A673 (cell line): ENCODE measurements around the gene NDUFS3. TPM values are rescaled to one million over a fixed set of nuclear protein-coding genes. Genes with fewer than 3 reads are reported as not detected.
A peak's percentile ranks its signal among the peaks of the same experiment; 100 is the strongest.

Experiments used
- BruUV-seq: library from RNA; stranded (reverse); fragments of 400-500 nt; replicated peaks from 2 replicates; lab custom pipeline; 2021; lab: Mats Ljungman, UMichigan
- CTCF ChIA-PET: fragments of 300-600 bp; sonication (Branson Sonifier 250); formaldehyde crosslinking; loops from one replicate; lab custom pipeline; 2022; ENCODE audit warnings: antibody characterized with exemption; lab: Charles Lee
- POLR2A ChIA-PET: fragments of 300-600 bp; sonication (Branson Sonifier 250); formaldehyde crosslinking; loops from one replicate; lab custom pipeline; 2022; ENCODE audit warnings: antibody characterized with exemption; ENCODE audit not compliant: low non-redundant PET; lab: Charles Lee
- DNase-seq: peaks from one replicate; pipeline ENCODE4 v3.0.0-alpha.2; 2015; ENCODE audit warnings: low spot score
- H3K27ac ChIP-seq: fragments of 200-600 bp; sonication (generic); 2 replicates; pipeline ENCODE4 v1.5.1; 2016; ENCODE audit warnings: mixed run types, low read depth, mild to moderate bottlenecking, mixed read lengths, antibody characterized with exemption, low read length; ENCODE audit not compliant: poor library complexity, severe bottlenecking
- H3K27me3 ChIP-seq: fragments of 200-600 bp; sonication (generic); replicated peaks from 2 replicates; pipeline ENCODE4 v1.6.1; 2017; ENCODE audit warnings: mixed run types, low read depth, mild to moderate bottlenecking, mixed read lengths, antibody characterized with exemption, low read length; ENCODE audit not compliant: insufficient read depth, poor library complexity
- H3K36me3 ChIP-seq: fragments of 200-600 bp; sonication (generic); 2 replicates; pipeline ENCODE4 v1.6.1; 2016; ENCODE audit warnings: mixed run types, mild to moderate bottlenecking, mixed read lengths, antibody characterized with exemption, low read length; ENCODE audit not compliant: insufficient read depth, poor library complexity, severe bottlenecking
- H3K4me1 ChIP-seq: fragments of 200-600 bp; sonication (generic); 2 replicates; pipeline ENCODE4 v1.6.1; 2017; ENCODE audit warnings: mixed run types, mild to moderate bottlenecking, mixed read lengths, antibody characterized with exemption, low read length; ENCODE audit not compliant: insufficient read depth, poor library complexity, severe bottlenecking
- H3K4me3 ChIP-seq: fragments of 200-600 bp; sonication (generic); 2 replicates; pipeline ENCODE4 v1.5.1; 2016; ENCODE audit warnings: low read depth, mixed run types, mild to moderate bottlenecking, mixed read lengths, low read length; ENCODE audit not compliant: poor library complexity, severe bottlenecking
- H3K9me3 ChIP-seq: fragments of 200-600 bp; sonication (generic); 2 replicates; pipeline ENCODE4 v1.6.1; 2016; ENCODE audit warnings: mixed run types, low read depth, mild to moderate bottlenecking, mixed read lengths, antibody characterized with exemption, low read length; ENCODE audit not compliant: poor library complexity, severe bottlenecking
- EZH2 ChIP-seq: fragments of 200-600 bp; sonication (generic); IDR thresholded peaks from 2 replicates; pipeline ENCODE4 v1.6.1; 2017; ENCODE audit warnings: borderline replicate concordance, low read depth, mild to moderate bottlenecking, mixed read lengths, antibody characterized with exemption, low read length; ENCODE audit not compliant: poor library complexity, severe bottlenecking
- intact Hi-C: fragments of 100-400 bp; cut with micrococcal nuclease; formaldehyde crosslinking; loops from one replicate; pipeline ENCODE4 v1.10.0; 2022; ENCODE audit not compliant: unreplicated experiment
- total RNA-seq: library from RNA; stranded (reverse); gene quantifications from 2 replicates; pipeline ENCODE4 v1.2.3, GENCODE V29; 2021
- TF ChIP-seq, protein P1 (sequence below): fragments of 300-800, 200-600 bp; sonication (generic); conservative IDR thresholded peaks from 2 replicates; pipeline ENCODE4 v1.5.1; 2017; ENCODE audit warnings: low read depth, mild to moderate bottlenecking, antibody characterized with exemption, low read length, moderate library complexity, mixed read lengths

The NDUFS3 gene
- total RNA-seq, 1 experiment from 2014 or later, result 444 TPM

DNA sequence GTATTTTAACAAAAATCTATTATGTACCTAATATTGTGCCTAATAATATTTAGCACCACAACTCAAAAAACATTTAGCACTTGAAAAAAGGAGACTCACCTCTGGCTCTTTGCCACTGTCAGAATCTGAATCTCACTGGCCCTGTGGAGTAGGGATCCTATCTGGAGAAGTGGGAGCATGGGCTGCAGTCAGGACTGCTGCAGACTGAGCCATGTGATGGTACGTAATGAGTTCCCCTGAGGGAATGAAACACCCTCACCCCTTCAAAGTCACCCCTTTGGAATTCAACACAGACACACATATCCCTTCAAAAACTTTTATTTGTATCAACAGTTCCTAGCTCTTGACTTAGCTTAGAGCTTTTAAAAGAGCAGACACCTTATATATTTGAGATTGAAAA is 7.0 kb upstream of the NDUFS3 start:
- DNase-seq, result no peak
- no peaks in the 10 kb centered on the region for H3K27me3 ChIP-seq
- no peaks in the 10 kb centered on the region for H3K9me3 ChIP-seq
- no peaks in the 10 kb centered on the region for H3K4me1 ChIP-seq
- BruUV-seq, result no TSS peak
- ChIA-PET POLR2A (no interaction called here), CTCF (no interaction called here)
- TF ChIP-seq EZH2, result no peak
- TF ChIP-seq, protein P1, sequence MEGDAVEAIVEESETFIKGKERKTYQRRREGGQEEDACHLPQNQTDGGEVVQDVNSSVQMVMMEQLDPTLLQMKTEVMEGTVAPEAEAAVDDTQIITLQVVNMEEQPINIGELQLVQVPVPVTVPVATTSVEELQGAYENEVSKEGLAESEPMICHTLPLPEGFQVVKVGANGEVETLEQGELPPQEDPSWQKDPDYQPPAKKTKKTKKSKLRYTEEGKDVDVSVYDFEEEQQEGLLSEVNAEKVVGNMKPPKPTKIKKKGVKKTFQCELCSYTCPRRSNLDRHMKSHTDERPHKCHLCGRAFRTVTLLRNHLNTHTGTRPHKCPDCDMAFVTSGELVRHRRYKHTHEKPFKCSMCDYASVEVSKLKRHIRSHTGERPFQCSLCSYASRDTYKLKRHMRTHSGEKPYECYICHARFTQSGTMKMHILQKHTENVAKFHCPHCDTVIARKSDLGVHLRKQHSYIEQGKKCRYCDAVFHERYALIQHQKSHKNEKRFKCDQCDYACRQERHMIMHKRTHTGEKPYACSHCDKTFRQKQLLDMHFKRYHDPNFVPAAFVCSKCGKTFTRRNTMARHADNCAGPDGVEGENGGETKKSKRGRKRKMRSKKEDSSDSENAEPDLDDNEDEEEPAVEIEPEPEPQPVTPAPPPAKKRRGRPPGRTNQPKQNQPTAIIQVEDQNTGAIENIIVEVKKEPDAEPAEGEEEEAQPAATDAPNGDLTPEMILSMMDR, result no peak
- peaks cover 53% of the 10 kb centered on the region for H3K36me3 ChIP-seq
- no peak overlapping the region for H3K27ac ChIP-seq
- intact Hi-C loops, result no loop called here
- no peak overlapping the region for H3K4me3 ChIP-seq

DNA sequence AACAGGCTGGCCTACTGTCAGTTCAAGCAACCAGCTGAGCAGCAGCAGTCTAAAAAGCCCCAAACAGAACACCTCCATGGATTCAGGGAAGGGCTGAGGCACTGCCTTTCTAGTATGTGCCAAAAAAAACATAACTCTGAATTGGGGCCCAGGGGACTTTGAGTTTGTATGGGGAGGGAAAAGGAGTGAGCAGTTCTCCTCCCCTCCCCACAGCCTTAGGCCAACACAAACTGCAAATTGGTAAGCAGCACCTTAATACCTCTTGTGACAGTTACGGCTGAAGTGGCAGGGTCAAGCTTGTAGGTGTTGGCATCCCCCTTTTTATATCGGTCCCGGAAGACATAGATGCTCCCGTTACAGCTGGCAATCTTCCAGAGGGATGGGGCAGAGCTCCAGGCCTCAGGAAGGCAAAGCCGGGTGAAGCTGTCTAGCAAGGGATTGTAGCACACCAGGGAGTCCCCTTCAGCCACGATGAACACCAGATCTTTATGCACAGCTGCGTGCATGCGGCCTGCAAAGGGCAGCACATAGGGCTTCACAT is 6.1 kb upstream of the NDUFS3 start:
- H3K27ac ChIP-seq, result no peak overlapping the region
- ChIA-PET POLR2A (no interaction called here), CTCF (interaction anchor here (0.6 kb wide), 1 partner anchor 289 kb away, joined by 3 read pairs; no protein-coding TSS in a partner anchor)
- no peak overlapping the region for H3K4me3 ChIP-seq
- H3K9me3 ChIP-seq, result no peaks in the 10 kb centered on the region
- DNase-seq, result peak; percentile 57
- TF ChIP-seq, protein P1, result no peak
- no peak for TF ChIP-seq EZH2
- no peaks in the 10 kb centered on the region for H3K27me3 ChIP-seq
- H3K4me1 ChIP-seq, result peaks cover 8% of the 10 kb centered on the region
- no TSS peak for BruUV-seq
- intact Hi-C loops, result no loop called here
- H3K36me3 ChIP-seq, result peaks cover 62% of the 10 kb centered on the region

DNA sequence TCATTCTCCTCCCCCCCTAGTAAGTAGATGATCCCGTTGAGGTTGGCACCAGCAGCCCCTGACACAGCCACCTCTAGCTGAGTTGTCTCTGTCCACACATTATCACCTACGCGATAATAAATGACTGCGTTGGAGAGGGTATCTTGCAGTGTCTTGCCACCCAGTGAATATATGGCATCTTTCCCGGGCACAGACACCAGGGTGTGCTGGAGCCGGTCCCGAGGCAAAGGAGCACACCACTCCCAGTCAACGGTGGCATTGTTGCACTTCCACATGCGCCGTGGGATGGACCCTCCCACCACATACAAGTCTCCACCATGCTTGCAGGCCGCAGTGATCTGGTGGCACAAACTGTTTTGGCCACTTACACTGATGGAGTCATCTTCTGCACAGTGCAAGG is 5.6 kb upstream of the NDUFS3 start:
- no peaks in the 10 kb centered on the region for H3K27me3 ChIP-seq
- no peak for DNase-seq
- no peaks in the 10 kb centered on the region for H3K9me3 ChIP-seq
- no peak overlapping the region for H3K4me3 ChIP-seq
- BruUV-seq, result no TSS peak
- POLR2A ChIA-PET, result interaction anchor here (1.1 kb wide), 1 partner anchor 17 kb away, joined by 3 read pairs; no protein-coding TSS in a partner anchor
- no peak overlapping the region for H3K27ac ChIP-seq
- peaks cover 13% of the 10 kb centered on the region for H3K4me1 ChIP-seq
- intact Hi-C loops, result no loop called here
- CTCF ChIA-PET, result interaction anchor here (0.7 to 0.9 kb wide), 2 partner anchors 31 to 119 kb away, joined by 4 read pairs; no protein-coding TSS in a partner anchor
- TF ChIP-seq EZH2, result no peak
- TF ChIP-seq, protein P1, result no peak
- H3K36me3 ChIP-seq, result peaks cover 63% of the 10 kb centered on the region
